ENCODE data around the gene DDX24. TPM values are rescaled to one million over a fixed set of nuclear protein-coding genes. Genes with fewer than 3 reads are reported as not detected.
A peak's percentile ranks its signal among the peaks of the same experiment; 100 is the strongest.
"Not testable (repeated sequence)": the region's sequence is repeated elsewhere in the genome, so short reads cannot be mapped to it uniquely, and the experiment has no call there.

Gene DDX24
- total and polyA plus RNA-seq, 7 donors = 42.5 to 147 (median 109) TPM

- Histone ChIP-seq H3K27ac (peak overlapping the region; percentile 88 to 97 (median 95)), H3K4me1 (peaks cover 0 to 58% (median 47%) of the 10 kb centered on the region in 4 donors), H3K4me3 (peak overlapping the region; percentile 88 to 98 (median 92)), H3K9me3 (no peaks in the 10 kb centered on the region), H3K27me3 (no peaks in the 10 kb centered on the region), H3K36me3 (peaks cover 0 to 22% (median 7%) of the 10 kb centered on the region in 4 donors)
- no peak for DNase-seq
- 3% methylated on average over 15 of the region's 15 CpGs for WGBS, 2 donors
- intact Hi-C loops (cut with DNase I) = loop anchor here (2.0 kb wide), 2 partner anchors 49 to 95 kb away; partner anchors contain the start of genes IFI27L2 and PPP4R4
- TF ChIP-seq CTCF (IDR thresholded peaks at IDR 0.05) (no peak), POLR2A (IDR thresholded peaks at IDR 0.05) (no peak), POLR2AphosphoS5 (IDR thresholded peaks at IDR 0.05) (peak in 1 of 4 donors; percentile 2)
Measured at GRCh38 chr14:94079891-94080620, 946 bp downstream of the DDX24 start.

DNA sequence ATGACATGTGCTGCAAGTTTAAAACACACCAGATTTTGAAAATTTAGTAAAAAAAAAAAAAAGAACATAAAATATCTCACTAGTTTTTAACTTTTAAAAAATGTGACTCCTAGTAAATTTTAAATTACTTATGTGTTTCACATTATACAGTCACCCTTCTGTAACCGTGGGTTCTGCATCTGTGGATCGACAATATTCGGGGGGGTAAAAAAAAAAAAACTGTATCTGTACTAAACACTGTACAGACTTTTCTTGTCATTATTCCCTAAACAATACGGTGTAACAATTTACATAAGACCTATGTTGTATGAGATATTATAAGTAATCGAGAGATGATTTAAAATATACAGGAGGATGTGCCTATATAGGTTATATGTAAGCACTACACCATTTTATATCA is 3.2 kb downstream of the DDX24 start:
- Histone ChIP-seq H3K4me3 (peak overlapping the region; percentile 88 to 98 (median 92)), H3K27ac (peak overlapping the region in 1 of 4 donors; percentile 5), H3K9me3 (peaks cover 0 to 7% (median 0%) of the 10 kb centered on the region in 4 donors), H3K4me1 (peaks cover 0 to 58% (median 47%) of the 10 kb centered on the region in 4 donors), H3K27me3 (no peaks in the 10 kb centered on the region), H3K36me3 (peaks cover 0 to 26% (median 7%) of the 10 kb centered on the region in 4 donors)
- no peak for DNase-seq
- intact Hi-C loops (cut with DNase I) = no loop called here
- WGBS, 2 donors = 84 to 85% methylated on average over 5 of the region's 5 CpGs
- no peak for TF ChIP-seq EP300 (IDR thresholded peaks at IDR 0.05)

DNA sequence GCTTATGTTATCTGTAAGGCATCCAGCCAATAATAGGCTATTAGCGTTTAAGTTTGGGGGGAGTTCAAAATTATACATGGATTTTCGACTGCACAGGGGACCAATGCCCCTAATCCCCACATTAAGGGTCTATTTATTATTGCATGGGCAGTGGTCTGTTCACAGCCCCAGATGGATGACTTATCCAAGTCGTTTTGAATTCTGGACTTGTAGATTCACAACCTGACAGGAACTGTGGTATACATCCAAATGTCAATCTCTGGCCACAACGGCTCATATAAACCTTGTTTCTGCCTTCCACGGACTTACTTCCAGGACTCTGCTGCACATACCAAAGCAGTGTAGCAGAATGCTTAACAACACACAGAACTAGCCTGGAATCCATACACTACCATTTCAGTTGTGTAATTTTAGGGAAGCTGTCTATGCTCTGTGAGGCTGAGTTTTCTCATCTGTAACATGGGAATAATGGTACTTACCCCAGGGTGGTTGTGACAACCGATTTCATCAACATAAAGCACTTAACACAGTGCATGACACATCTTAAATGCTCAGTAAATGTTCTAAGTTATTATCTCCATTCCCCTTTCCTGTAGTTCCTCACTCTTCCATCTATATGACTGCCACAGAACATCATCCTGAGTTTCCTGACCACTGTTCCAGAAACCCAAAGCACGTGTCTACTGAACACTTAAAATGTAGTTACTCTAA is 3.7 kb downstream of the DDX24 start:
- TF ChIP-seq CTCF (IDR thresholded peaks at IDR 0.05) (no peak), POLR2A (IDR thresholded peaks at IDR 0.05) (no peak), POLR2AphosphoS5 (IDR thresholded peaks at IDR 0.05) (no peak), EP300 (IDR thresholded peaks at IDR 0.05) (no peak)
- H3K36me3 ChIP-seq = peaks cover 0 to 26% (median 7%) of the 10 kb centered on the region in 4 donors
- H3K4me3 ChIP-seq = peak overlapping the region in 3 of 4 donors; percentile 8 to 90 (median 88)
- no peak for DNase-seq
- H3K27ac ChIP-seq = no peak overlapping the region
- no peaks in the 10 kb centered on the region for H3K27me3 ChIP-seq
- 75 to 82% methylated on average over 7 of the region's 7 CpGs for WGBS, 2 donors
- peaks cover 0 to 7% (median 0%) of the 10 kb centered on the region in 4 donors for H3K9me3 ChIP-seq
- H3K4me1 ChIP-seq = peaks cover 0 to 57% (median 47%) of the 10 kb centered on the region in 4 donors
- intact Hi-C loops (cut with DNase I) = no loop called here

- Histone ChIP-seq H3K4me1 (peaks cover 0 to 47% (median 41%) of the 10 kb centered on the region in 4 donors), H3K27ac (no peak overlapping the region), H3K4me3 (no peak overlapping the region), H3K36me3 (peaks cover 2 to 26% (median 7%) of the 10 kb centered on the region in 4 donors), H3K9me3 (peaks cover 0 to 7% (median 0%) of the 10 kb centered on the region in 4 donors), H3K27me3 (no peaks in the 10 kb centered on the region)
- intact Hi-C loops (cut with DNase I) = no loop called here
- no peak for TF ChIP-seq EP300 (IDR thresholded peaks at IDR 0.05)
- WGBS, 2 donors = 97% methylated on average over 2 of the region's 2 CpGs
- no peak for DNase-seq
Measured at GRCh38 chr14:94075008-94075407, 6.0 kb downstream of the DDX24 start.

DNA sequence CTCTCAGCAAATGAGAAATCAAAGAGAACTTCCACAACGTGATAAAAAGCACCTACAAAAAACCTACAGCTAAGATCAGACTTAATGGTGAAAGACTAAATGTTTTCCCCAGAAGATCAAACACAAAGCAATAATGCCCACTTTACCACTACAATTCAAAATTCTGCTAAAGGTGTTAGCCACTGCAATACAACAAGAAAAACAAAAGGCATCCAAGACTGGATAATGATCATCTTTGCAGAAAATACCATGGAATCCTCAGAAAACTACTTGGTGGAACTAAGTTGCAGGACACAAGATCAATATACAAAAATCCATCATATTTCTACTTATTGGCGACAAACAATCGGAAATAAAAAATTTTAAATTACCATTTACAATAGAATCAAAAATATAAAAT is 6.5 kb downstream of the DDX24 start:
- intact Hi-C loops (cut with DNase I) = no loop called here
- H3K4me1 ChIP-seq = peaks cover 0 to 42% (median 38%) of the 10 kb centered on the region in 4 donors
- TF ChIP-seq CTCF (IDR thresholded peaks at IDR 0.05) = no peak
- no peak for TF ChIP-seq EP300 (IDR thresholded peaks at IDR 0.05)
- TF ChIP-seq POLR2AphosphoS5 (IDR thresholded peaks at IDR 0.05) = no peak
- H3K36me3 ChIP-seq = peaks cover 2 to 26% (median 7%) of the 10 kb centered on the region in 4 donors
- H3K4me3 ChIP-seq = no peak overlapping the region
- 95 to 98% methylated on average over 3 of the region's 3 CpGs for WGBS, 2 donors
- H3K9me3 ChIP-seq = peaks cover 0 to 7% (median 0%) of the 10 kb centered on the region in 4 donors
- H3K27me3 ChIP-seq = no peaks in the 10 kb centered on the region
- no peak for DNase-seq
- no peak overlapping the region for H3K27ac ChIP-seq

DNA sequence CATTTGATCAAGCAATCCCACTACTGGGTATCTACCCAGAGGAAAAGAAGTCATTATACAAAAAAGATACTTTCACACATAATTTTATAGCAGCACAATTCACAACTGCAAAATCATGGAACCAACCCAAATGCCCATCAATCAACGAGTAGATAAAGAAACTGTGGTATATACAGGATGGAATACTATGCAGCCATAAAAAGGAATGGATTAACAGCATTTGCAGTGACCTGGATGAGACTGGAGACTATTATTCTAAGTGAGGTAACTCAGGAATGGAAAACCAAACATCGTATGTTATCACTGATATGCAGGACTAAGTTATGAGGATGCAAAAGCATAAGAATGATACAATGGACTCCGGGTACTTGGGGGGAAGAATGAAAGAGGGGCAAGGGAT is 8.9 kb downstream of the DDX24 start:
- Histone ChIP-seq H3K4me1 (peaks cover 0 to 26% (median 15%) of the 10 kb centered on the region in 4 donors), H3K36me3 (peaks cover 0 to 10% (median 1%) of the 10 kb centered on the region in 4 donors)
- H3K9me3 ChIP-seq; DNase-seq; intact Hi-C loops (cut with DNase I); H3K4me3 ChIP-seq; H3K27ac ChIP-seq; H3K27me3 ChIP-seq: not testable (repeated sequence)
- 94 to 97% methylated on average over 3 of the region's 3 CpGs for WGBS, 2 donors

Measured in sigmoid colon (tissue), 7 donors.